ENCODE results near the gene PTN. TPM values are rescaled to one million over a fixed set of nuclear protein-coding genes. Genes with fewer than 3 reads are reported as not detected.

Gene PTN
- total and polyA plus RNA-seq, 2 of the 13 experiments (the other 11 are each of a cell fraction or from before 2014, with no cell fraction given): not detected

GRCh38 chr7:137354961-137355360 lies 11.4 kb upstream of the PTN start:
- DNase-seq (ENCODE audit: low spot score) (no peak), ATAC-seq (no peak), FAIRE-seq (no peak)
- H3K4me2 ChIP-seq (ENCODE audit: low read depth, low read length): no peak overlapping the region
- H3K4me1 ChIP-seq (ENCODE audit: insufficient read depth, low read length): no peaks in the 10 kb centered on the region
- no peaks in the 10 kb centered on the region for H4K20me1 ChIP-seq (ENCODE audit: insufficient read depth, low read length)
- in situ Hi-C loops (cut with HindIII; ENCODE audit: extremely low pct_ligation_motif_present, low pct_unique_long_range_greater_than_20kb): no loop called here
- no peaks in the 10 kb centered on the region for H3K27me3 ChIP-seq (ENCODE audit: control insufficient read depth in 1 of 2, insufficient read depth in 2 of 2, low read length in 2 of 2)
- H3K9ac ChIP-seq (ENCODE audit: insufficient read depth, low read depth, low read length): no peak overlapping the region
- H3K27ac ChIP-seq (ENCODE audit: extremely low read length, insufficient read depth, low read length): no peak overlapping the region
- peaks cover 21% of the 10 kb centered on the region for H3K9me3 ChIP-seq (ENCODE audit: low read length)
- no peak for TF ChIP-seq NR2F6 (IDR thresholded peaks at IDR 0.05)
- TF ChIP-seq NR2F6 (CRISPR knock-in tag; IDR thresholded peaks at IDR 0.05): no peak
- BruUV-seq (replicated peaks): no TSS peak
- no peak overlapping the region for H2AFZ ChIP-seq (ENCODE audit: low read length)
- H3K79me2 ChIP-seq (ENCODE audit: insufficient read depth, low read length): no peaks in the 10 kb centered on the region
- POLR2A ChIA-PET: no interaction called here
- intact Hi-C loops (cut with micrococcal nuclease; ENCODE audit: unreplicated experiment): no loop called here
- CTCF ChIA-PET (ENCODE audit: low intra/inter-chr PET ratio, low total read pairs): no interaction called here
- no peaks in the 10 kb centered on the region for H3K36me3 ChIP-seq (replicated peaks in 1 of 2; ENCODE audit: control insufficient read depth in 1 of 2, insufficient read depth in 2 of 2, low read length in 2 of 2)
- no peak overlapping the region for H3K4me3 ChIP-seq (replicated peaks in 1 of 3; ENCODE audit: insufficient read depth in 1 of 3, low read depth in 2 of 3, low read length in 3 of 3)

GRCh38 chr7:137354396-137354795 lies 10.9 kb upstream of the PTN start:
- Histone ChIP-seq H4K20me1 (ENCODE audit: insufficient read depth, low read length) (no peaks in the 10 kb centered on the region), H3K9ac (ENCODE audit: insufficient read depth, low read depth, low read length) (no peak overlapping the region), H3K4me3 (replicated peaks in 1 of 3; ENCODE audit: insufficient read depth in 1 of 3, low read depth in 2 of 3, low read length in 3 of 3) (no peak overlapping the region), H3K9me3 (ENCODE audit: low read length) (peaks cover 16% of the 10 kb centered on the region), H3K79me2 (ENCODE audit: insufficient read depth, low read length) (no peaks in the 10 kb centered on the region), H3K4me1 (ENCODE audit: insufficient read depth, low read length) (no peaks in the 10 kb centered on the region), H3K36me3 (replicated peaks in 1 of 2; ENCODE audit: control insufficient read depth in 1 of 2, insufficient read depth in 2 of 2, low read length in 2 of 2) (no peaks in the 10 kb centered on the region), H3K4me2 (ENCODE audit: low read depth, low read length) (no peak overlapping the region), H3K27me3 (ENCODE audit: control insufficient read depth in 1 of 2, insufficient read depth in 2 of 2, low read length in 2 of 2) (no peaks in the 10 kb centered on the region), H3K27ac (ENCODE audit: extremely low read length, insufficient read depth, low read length) (no peak overlapping the region), H2AFZ (ENCODE audit: low read length) (no peak overlapping the region)
- no TSS peak for BruUV-seq (replicated peaks)
- no peak for DNase-seq (ENCODE audit: low spot score)
- WGBS (ENCODE audit: low lambda C conversion rate): 25% methylated on average over 5 of the region's 5 CpGs
- POLR2A ChIA-PET: no interaction called here
- in situ Hi-C loops (cut with HindIII; ENCODE audit: extremely low pct_ligation_motif_present, low pct_unique_long_range_greater_than_20kb) (no loop called here), intact Hi-C loops (cut with micrococcal nuclease; ENCODE audit: unreplicated experiment) (no loop called here)
- CTCF ChIA-PET (ENCODE audit: low intra/inter-chr PET ratio, low total read pairs): no interaction called here
- ATAC-seq: no peak
- FAIRE-seq: no peak
- TF ChIP-seq ZNF20 (CRISPR knock-in tag; IDR thresholded peaks at IDR 0.05): no peak
- no peak for TF ChIP-seq TMF1 (CRISPR knock-in tag; IDR thresholded peaks at IDR 0.05; ENCODE audit: low read depth)
- TF ChIP-seq NFE2L1 (CRISPR knock-in tag; IDR thresholded peaks at IDR 0.05; ENCODE audit: borderline replicate concordance): no peak
- no peak for TF ChIP-seq ZNF337 (CRISPR knock-in tag; IDR thresholded peaks at IDR 0.05; ENCODE audit: borderline replicate concordance, low read depth)
- no peak for TF ChIP-seq NCOA2 (CRISPR knock-in tag; IDR thresholded peaks at IDR 0.05)
- TF ChIP-seq POGZ (CRISPR knock-in tag; IDR thresholded peaks at IDR 0.05): no peak
- TF ChIP-seq MEIS2 (CRISPR knock-in tag; IDR thresholded peaks at IDR 0.05): no peak
- no peak for TF ChIP-seq ZSCAN29 (CRISPR knock-in tag; conservative IDR thresholded peaks at IDR 0.05)
- TF ChIP-seq NCOA5 (CRISPR knock-in tag; IDR thresholded peaks at IDR 0.05): no peak
- TF ChIP-seq, protein P1, sequence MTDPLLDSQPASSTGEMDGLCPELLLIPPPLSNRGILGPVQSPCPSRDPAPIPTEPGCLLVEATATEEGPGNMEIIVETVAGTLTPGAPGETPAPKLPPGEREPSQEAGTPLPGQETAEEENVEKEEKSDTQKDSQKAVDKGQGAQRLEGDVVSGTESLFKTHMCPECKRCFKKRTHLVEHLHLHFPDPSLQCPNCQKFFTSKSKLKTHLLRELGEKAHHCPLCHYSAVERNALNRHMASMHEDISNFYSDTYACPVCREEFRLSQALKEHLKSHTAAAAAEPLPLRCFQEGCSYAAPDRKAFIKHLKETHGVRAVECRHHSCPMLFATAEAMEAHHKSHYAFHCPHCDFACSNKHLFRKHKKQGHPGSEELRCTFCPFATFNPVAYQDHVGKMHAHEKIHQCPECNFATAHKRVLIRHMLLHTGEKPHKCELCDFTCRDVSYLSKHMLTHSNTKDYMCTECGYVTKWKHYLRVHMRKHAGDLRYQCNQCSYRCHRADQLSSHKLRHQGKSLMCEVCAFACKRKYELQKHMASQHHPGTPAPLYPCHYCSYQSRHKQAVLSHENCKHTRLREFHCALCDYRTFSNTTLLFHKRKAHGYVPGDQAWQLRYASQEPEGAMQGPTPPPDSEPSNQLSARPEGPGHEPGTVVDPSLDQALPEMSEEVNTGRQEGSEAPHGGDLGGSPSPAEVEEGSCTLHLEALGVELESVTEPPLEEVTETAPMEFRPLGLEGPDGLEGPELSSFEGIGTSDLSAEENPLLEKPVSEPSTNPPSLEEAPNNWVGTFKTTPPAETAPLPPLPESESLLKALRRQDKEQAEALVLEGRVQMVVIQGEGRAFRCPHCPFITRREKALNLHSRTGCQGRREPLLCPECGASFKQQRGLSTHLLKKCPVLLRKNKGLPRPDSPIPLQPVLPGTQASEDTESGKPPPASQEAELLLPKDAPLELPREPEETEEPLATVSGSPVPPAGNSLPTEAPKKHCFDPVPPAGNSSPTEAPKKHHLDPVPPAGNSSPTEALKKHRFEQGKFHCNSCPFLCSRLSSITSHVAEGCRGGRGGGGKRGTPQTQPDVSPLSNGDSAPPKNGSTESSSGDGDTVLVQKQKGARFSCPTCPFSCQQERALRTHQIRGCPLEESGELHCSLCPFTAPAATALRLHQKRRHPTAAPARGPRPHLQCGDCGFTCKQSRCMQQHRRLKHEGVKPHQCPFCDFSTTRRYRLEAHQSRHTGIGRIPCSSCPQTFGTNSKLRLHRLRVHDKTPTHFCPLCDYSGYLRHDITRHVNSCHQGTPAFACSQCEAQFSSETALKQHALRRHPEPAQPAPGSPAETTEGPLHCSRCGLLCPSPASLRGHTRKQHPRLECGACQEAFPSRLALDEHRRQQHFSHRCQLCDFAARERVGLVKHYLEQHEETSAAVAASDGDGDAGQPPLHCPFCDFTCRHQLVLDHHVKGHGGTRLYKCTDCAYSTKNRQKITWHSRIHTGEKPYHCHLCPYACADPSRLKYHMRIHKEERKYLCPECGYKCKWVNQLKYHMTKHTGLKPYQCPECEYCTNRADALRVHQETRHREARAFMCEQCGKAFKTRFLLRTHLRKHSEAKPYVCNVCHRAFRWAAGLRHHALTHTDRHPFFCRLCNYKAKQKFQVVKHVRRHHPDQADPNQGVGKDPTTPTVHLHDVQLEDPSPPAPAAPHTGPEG (CRISPR knock-in tag; IDR thresholded peaks at IDR 0.05): no peak
- no peak for TF ChIP-seq SRSF9 (IDR thresholded peaks at IDR 0.05; ENCODE audit: borderline replicate concordance, insufficient read depth, low read depth, low read length, poor library complexity, severe bottlenecking)
- no peak for TF ChIP-seq ZSCAN12 (CRISPR knock-in tag; IDR thresholded peaks at IDR 0.05)
- no peak for TF ChIP-seq MBD4 (IDR thresholded peaks at IDR 0.05; ENCODE audit: borderline replicate concordance, low read length)
- TF ChIP-seq ZNF30 (CRISPR knock-in tag; IDR thresholded peaks at IDR 0.05): no peak
- TF ChIP-seq RXRA (CRISPR knock-in tag; IDR thresholded peaks at IDR 0.05): no peak

Measured in HepG2 (cell line).